Measurements from ENCODE around the gene DYNC1H1.

The DYNC1H1 gene

GRCh38 chr14:102095231-102095870 is 131.0 kb downstream of the DYNC1H1 start:
- FAIRE-seq = no peak

DNA sequence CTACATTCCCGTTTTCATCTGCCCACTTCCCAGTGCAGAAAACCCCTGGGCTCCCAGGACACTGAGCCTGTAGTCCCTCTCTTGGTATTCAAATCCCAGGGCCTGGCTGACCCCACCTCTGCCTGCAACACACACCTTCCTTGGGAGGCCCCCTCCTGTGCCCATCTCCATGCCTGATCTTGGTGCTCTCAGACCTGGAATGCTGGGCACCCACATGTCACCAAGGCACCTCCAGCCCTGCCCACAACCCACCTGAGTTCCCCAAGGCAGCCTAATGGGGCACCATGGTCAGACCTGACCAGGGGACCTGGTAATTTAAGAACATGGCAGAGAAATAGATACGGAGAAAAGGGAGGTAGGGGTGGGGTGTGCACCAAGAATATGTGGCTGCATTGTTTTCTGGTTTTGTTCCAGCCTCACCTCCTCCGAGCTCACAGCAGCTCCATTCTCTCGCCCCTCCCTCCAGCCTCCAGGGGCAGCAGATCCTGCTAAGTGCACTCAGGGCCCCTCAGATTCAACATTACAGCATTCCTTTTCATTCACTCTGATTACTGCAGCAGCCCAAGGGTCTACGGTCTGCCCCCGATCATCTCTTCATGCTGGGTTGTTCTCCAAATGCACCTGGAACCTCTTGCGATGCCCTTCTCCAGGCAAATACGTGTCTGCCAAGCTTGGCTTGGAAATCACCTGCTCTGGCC is 131.6 kb downstream of the DYNC1H1 start:
- no peak for FAIRE-seq

GRCh38 chr14:102096569-102097188 is 132.3 kb downstream of the DYNC1H1 start:
- FAIRE-seq = peak; percentile 83

DNA sequence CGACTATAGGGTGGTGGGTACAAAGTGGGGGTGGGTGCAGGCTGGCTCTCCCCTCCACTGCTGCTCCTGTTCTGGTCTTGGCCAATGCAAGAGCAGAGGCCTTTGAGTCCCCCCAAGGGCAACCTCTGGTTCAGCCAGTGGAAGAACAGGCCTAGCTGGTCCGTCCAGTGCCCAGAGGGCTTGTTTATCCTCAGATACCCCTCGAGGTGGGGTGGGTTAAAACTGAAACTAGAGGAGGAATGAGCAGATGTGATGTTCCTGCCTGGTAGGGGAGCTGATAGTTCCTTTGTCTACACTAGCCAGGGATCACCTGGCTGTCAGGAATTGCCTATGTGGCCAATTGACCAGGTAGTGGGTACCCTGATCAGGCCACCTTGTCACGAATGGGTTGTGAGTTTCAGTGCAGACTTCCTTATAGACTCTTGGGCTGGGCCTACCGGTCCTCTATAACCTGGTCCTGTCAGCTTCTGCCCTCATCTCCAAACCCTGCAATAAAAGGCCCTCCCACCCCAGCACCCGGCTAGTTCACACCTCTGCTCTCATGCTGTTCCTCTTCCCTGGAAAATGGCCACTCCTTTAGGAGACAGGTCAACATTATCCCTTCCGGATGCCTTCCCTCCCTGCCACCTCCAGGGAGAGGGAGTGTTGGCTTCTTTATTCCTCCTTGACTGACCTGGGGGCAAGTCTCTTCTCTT is 133.2 kb downstream of the DYNC1H1 start:
- FAIRE-seq = no peak

DNA sequence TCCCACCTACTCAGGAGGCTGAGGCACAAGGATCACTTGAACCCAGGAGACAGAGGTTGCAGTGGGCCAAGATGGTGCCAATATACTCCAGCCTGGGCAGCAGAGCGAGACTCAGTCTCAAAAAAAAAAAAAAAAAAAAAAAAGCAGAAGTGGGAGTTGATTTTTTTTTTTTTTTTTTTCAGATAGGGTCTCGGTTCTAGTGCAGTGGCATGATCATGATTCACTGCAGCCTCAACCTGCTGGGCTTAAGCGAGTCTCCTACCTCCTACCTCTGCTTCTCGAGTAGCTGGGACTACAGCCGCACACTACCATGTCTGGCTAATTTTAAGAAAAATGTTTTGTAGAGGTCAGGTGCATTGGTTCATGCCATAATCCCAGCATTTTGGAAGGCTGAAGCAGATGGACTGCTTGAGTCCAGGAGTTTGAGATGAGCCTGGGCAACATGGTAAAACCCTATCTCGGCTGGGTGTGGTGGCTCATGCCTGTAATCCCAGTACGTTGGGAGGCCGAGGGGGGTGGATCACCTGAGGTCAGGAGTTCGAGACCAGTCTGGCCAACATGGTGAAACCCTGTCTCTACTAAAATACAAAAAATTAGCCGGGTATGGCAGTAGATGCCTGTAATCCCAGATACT is 138.8 kb downstream of the DYNC1H1 start:
- no peak for FAIRE-seq

DNA sequence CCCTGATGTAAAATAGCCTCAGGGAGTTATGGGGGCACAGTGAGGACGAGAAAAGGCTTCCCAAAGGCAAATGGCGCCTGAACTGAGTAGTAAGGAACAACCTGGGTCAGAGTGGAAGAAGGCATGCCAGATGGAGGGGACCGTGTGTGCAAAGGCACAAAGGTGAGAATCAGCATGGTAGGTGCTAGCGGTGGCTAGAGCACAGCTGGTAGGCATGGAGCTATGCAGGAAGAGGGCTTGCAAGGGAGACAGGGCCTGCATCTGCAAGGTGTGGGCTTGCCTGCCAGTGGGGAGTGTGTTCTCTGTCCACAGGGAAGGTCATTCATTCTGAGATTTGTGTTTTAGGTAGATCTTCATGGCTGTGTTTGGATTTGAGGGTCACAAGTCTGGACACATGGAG is 141.0 kb downstream of the DYNC1H1 start:
- no peak for FAIRE-seq

Measured in islet of Langerhans (tissue), 1 donor.